Activated naive CD4-positive, alpha-beta T cell treated with anti-CD3 and anti-CD28 coated beads, Interleukin-2, amount 50 U/mL, for 24 hours (primary cell): ENCODE measurements around the gene PCNT.

Source experiments
- H3K27ac Mint-ChIP-seq: one replicate; pipeline ENCODE4 v1.8.0; 2021; ENCODE audit warnings: mild to moderate bottlenecking, mixed read lengths
- H3K27me3 Mint-ChIP-seq: one replicate; pipeline ENCODE4 v1.8.0; 2021; ENCODE audit warnings: mixed read lengths
- H3K36me3 Mint-ChIP-seq: one replicate; pipeline ENCODE4 v1.8.0; 2021; ENCODE audit warnings: mixed read lengths
- H3K4me1 Mint-ChIP-seq: one replicate; pipeline ENCODE4 v1.8.0; 2021; ENCODE audit warnings: mixed read lengths
- H3K4me3 Mint-ChIP-seq: one replicate; pipeline ENCODE4 v1.8.0; 2021; ENCODE audit warnings: mild to moderate bottlenecking, mixed read lengths
- H3K9me3 Mint-ChIP-seq: one replicate; pipeline ENCODE4 v1.8.0; 2021; ENCODE audit warnings: mixed read lengths

PCNT gene

GRCh38 chr21:46356494-46357334 lies 32.8 kb downstream of the PCNT start:
- H3K4me3 Mint-ChIP-seq: no peak overlapping the region
- no peaks in the 10 kb centered on the region for H3K9me3 Mint-ChIP-seq
- H3K36me3 Mint-ChIP-seq: peaks cover 13% of the 10 kb centered on the region
- H3K27ac Mint-ChIP-seq: no peak overlapping the region
- no peaks in the 10 kb centered on the region for H3K4me1 Mint-ChIP-seq
- no peaks in the 10 kb centered on the region for H3K27me3 Mint-ChIP-seq

GRCh38 chr21:46357335-46357604 lies 33.3 kb downstream of the PCNT start:
- Mint-ChIP-seq H3K9me3 (no peaks in the 10 kb centered on the region), H3K4me1 (no peaks in the 10 kb centered on the region), H3K4me3 (no peak overlapping the region), H3K27me3 (no peaks in the 10 kb centered on the region), H3K27ac (no peak overlapping the region), H3K36me3 (peaks cover 14% of the 10 kb centered on the region)

GRCh38 chr21:46357684-46358425 lies 33.9 kb downstream of the PCNT start:
- Mint-ChIP-seq H3K4me3 (no peak overlapping the region), H3K36me3 (peaks cover 14% of the 10 kb centered on the region), H3K9me3 (no peaks in the 10 kb centered on the region), H3K27ac (no peak overlapping the region), H3K27me3 (no peaks in the 10 kb centered on the region), H3K4me1 (no peaks in the 10 kb centered on the region)

GRCh38 chr21:46361176-46361575 lies 37.2 kb downstream of the PCNT start:
- peaks cover 14% of the 10 kb centered on the region for H3K36me3 Mint-ChIP-seq
- H3K27me3 Mint-ChIP-seq: no peaks in the 10 kb centered on the region
- no peaks in the 10 kb centered on the region for H3K4me1 Mint-ChIP-seq

GRCh38 chr21:46361935-46362334 lies 38.0 kb downstream of the PCNT start:
- no peaks in the 10 kb centered on the region for H3K27me3 Mint-ChIP-seq

More at GRCh38 chr21:46361176-46361575, 37.2 kb downstream of the PCNT start:
- Mint-ChIP-seq H3K9me3 (no peaks in the 10 kb centered on the region), H3K27ac (no peak overlapping the region), H3K4me3 (no peak overlapping the region)

GRCh38 chr21:46362946-46363345 lies 39.0 kb downstream of the PCNT start:
- Mint-ChIP-seq H3K27me3 (no peaks in the 10 kb centered on the region), H3K4me3 (no peak overlapping the region), H3K4me1 (no peaks in the 10 kb centered on the region), H3K27ac (no peak overlapping the region), H3K36me3 (peaks cover 14% of the 10 kb centered on the region), H3K9me3 (no peaks in the 10 kb centered on the region)

More at GRCh38 chr21:46361935-46362334, 38.0 kb downstream of the PCNT start:
- Mint-ChIP-seq H3K36me3 (peaks cover 14% of the 10 kb centered on the region), H3K27ac (no peak overlapping the region), H3K4me1 (no peaks in the 10 kb centered on the region), H3K4me3 (no peak overlapping the region), H3K9me3 (no peaks in the 10 kb centered on the region)

GRCh38 chr21:46363698-46364097 lies 39.7 kb downstream of the PCNT start:
- Mint-ChIP-seq H3K27me3 (no peaks in the 10 kb centered on the region), H3K9me3 (no peaks in the 10 kb centered on the region), H3K27ac (no peak overlapping the region), H3K36me3 (peaks cover 11% of the 10 kb centered on the region), H3K4me1 (peaks cover 6% of the 10 kb centered on the region), H3K4me3 (no peak overlapping the region)

GRCh38 chr21:46366091-46366490 lies 42.1 kb downstream of the PCNT start:
- Mint-ChIP-seq H3K27ac (no peak overlapping the region), H3K9me3 (no peaks in the 10 kb centered on the region), H3K4me1 (peaks cover 16% of the 10 kb centered on the region), H3K36me3 (peaks cover 6% of the 10 kb centered on the region), H3K4me3 (no peak overlapping the region), H3K27me3 (no peaks in the 10 kb centered on the region)

GRCh38 chr21:46366561-46366960 lies 42.6 kb downstream of the PCNT start:
- no peaks in the 10 kb centered on the region for H3K27me3 Mint-ChIP-seq
- peaks cover 16% of the 10 kb centered on the region for H3K4me1 Mint-ChIP-seq
- H3K36me3 Mint-ChIP-seq: peaks cover 6% of the 10 kb centered on the region
- no peak overlapping the region for H3K4me3 Mint-ChIP-seq
- no peaks in the 10 kb centered on the region for H3K9me3 Mint-ChIP-seq
- H3K27ac Mint-ChIP-seq: no peak overlapping the region

GRCh38 chr21:46366966-46367365 lies 43.0 kb downstream of the PCNT start:
- Mint-ChIP-seq H3K27me3 (no peaks in the 10 kb centered on the region), H3K27ac (no peak overlapping the region), H3K4me1 (peaks cover 16% of the 10 kb centered on the region), H3K4me3 (no peak overlapping the region), H3K9me3 (no peaks in the 10 kb centered on the region), H3K36me3 (peaks cover 3% of the 10 kb centered on the region)

GRCh38 chr21:46368533-46369285 lies 44.8 kb downstream of the PCNT start:
- H3K9me3 Mint-ChIP-seq: no peaks in the 10 kb centered on the region
- H3K27me3 Mint-ChIP-seq: no peaks in the 10 kb centered on the region
- H3K4me1 Mint-ChIP-seq: peaks cover 16% of the 10 kb centered on the region
- peak overlapping the region; percentile 24 for H3K4me3 Mint-ChIP-seq
- no peaks in the 10 kb centered on the region for H3K36me3 Mint-ChIP-seq
- H3K27ac Mint-ChIP-seq: peak overlapping the region; percentile 14

- Mint-ChIP-seq H3K36me3 (no peaks in the 10 kb centered on the region), H3K9me3 (no peaks in the 10 kb centered on the region), H3K4me3 (no peak overlapping the region), H3K4me1 (peaks cover 16% of the 10 kb centered on the region), H3K27ac (no peak overlapping the region), H3K27me3 (no peaks in the 10 kb centered on the region)
Measured at GRCh38 chr21:46369520-46370235, 45.7 kb downstream of the PCNT start.

- Mint-ChIP-seq H3K4me1 (peaks cover 16% of the 10 kb centered on the region), H3K27me3 (no peaks in the 10 kb centered on the region), H3K9me3 (no peaks in the 10 kb centered on the region), H3K36me3 (no peaks in the 10 kb centered on the region), H3K4me3 (no peak overlapping the region), H3K27ac (no peak overlapping the region)
Measured at GRCh38 chr21:46371204-46372013, 47.5 kb downstream of the PCNT start.

- Mint-ChIP-seq H3K36me3 (no peaks in the 10 kb centered on the region), H3K27ac (no peak overlapping the region), H3K4me1 (peaks cover 16% of the 10 kb centered on the region), H3K27me3 (no peaks in the 10 kb centered on the region), H3K9me3 (no peaks in the 10 kb centered on the region), H3K4me3 (no peak overlapping the region)
Measured at GRCh38 chr21:46372014-46372485, 48.1 kb downstream of the PCNT start.
